Adipose tissue (tissue), 3 donors: Measurements from ENCODE around the gene RTL5. TPM values are rescaled to one million over a fixed set of nuclear protein-coding genes. Genes with fewer than 3 reads are reported as not detected.

Source experiments
- H3K27ac ChIP-seq: one replicate; pipeline ENCODE4 v1.5.1; 2013; ENCODE audit warnings: low read depth, low read length
- WGBS, 3 donors: extraction: QIAGEN DNeasy Blood & Tissue Kit; methylation state at CpG; one replicate each; pipeline ENCODE4 v1.1.7; 2013; 5-methylcytosine and 5-hydroxymethylcytosine counted together
- polyA plus RNA-seq, 3 donors: library from polyadenylated mRNA; stranded (reverse); fragments of 200-250 nt; gene quantifications; one replicate each; pipeline ENCODE4 v1.2.3, GENCODE V29; 2013
- donor health status: healthy with polysubstance abuse.
- donor health status: Bipolar disorder and iron deficiency.
- donor health status: healthy.

RTL5 gene
- polyA plus RNA-seq, 3 donors, result 1.1 to 6.9 (median 3.7) TPM

GRCh38 chrX:72114807-72115206 lies 16.9 kb downstream of the RTL5 start:
- no peak overlapping the region for H3K27ac ChIP-seq
- 61 to 82% (median 72%) methylated on average over 4 of the region's 4 CpGs for WGBS, 3 donors

GRCh38 chrX:72114306-72114705 lies 17.4 kb downstream of the RTL5 start:
- WGBS, 3 donors, result 44 to 73% (median 53%) methylated on average over 6 of the region's 6 CpGs
- no peak overlapping the region for H3K27ac ChIP-seq

- no peak overlapping the region for H3K27ac ChIP-seq
- 75 to 91% (median 81%) methylated on average over 6 of the region's 6 CpGs for WGBS, 3 donors
Observed at GRCh38 chrX:72113461-72113860, 18.3 kb downstream of the RTL5 start.

GRCh38 chrX:72110876-72111708 lies 20.6 kb downstream of the RTL5 start:
- 70 to 90% (median 80%) methylated on average over 9 to 11 of the region's 11 CpGs for WGBS, 3 donors
- H3K27ac ChIP-seq, result no peak overlapping the region

GRCh38 chrX:72110051-72110875 lies 21.5 kb downstream of the RTL5 start:
- 59 to 74% (median 61%) methylated on average over 11 to 13 of the region's 13 CpGs for WGBS, 3 donors
- no peak overlapping the region for H3K27ac ChIP-seq

GRCh38 chrX:72108666-72109065 lies 23.0 kb downstream of the RTL5 start:
- WGBS, 3 donors, result 86 to 98% (median 95%) methylated on average over 10 of the region's 10 CpGs
- no peak overlapping the region for H3K27ac ChIP-seq

- WGBS, 3 donors, result 77 to 84% (median 77%) methylated on average over 9 to 12 of the region's 12 CpGs
- no peak overlapping the region for H3K27ac ChIP-seq
Observed at GRCh38 chrX:72107841-72108595, 23.7 kb downstream of the RTL5 start.

GRCh38 chrX:72107320-72107719 lies 24.4 kb downstream of the RTL5 start:
- no peak overlapping the region for H3K27ac ChIP-seq
- 52 to 86% (median 62%) methylated on average over 6 of the region's 6 CpGs for whole genome bisulfite sequencing, 3 donors

GRCh38 chrX:72105436-72105835 lies 26.3 kb downstream of the RTL5 start:
- 61 to 93% (median 67%) methylated on average over 6 of the region's 6 CpGs for WGBS, 3 donors
- H3K27ac ChIP-seq, result no peak overlapping the region

GRCh38 chrX:72102760-72103159 lies 29.0 kb downstream of the RTL5 start:
- 11 to 70% (median 53%) methylated on average over 4 of the region's 4 CpGs for WGBS, 3 donors
- no peak overlapping the region for H3K27ac ChIP-seq

GRCh38 chrX:72102126-72102525 lies 29.6 kb downstream of the RTL5 start:
- WGBS, 3 donors, result 66 to 91% (median 73%) methylated on average over 2 of the region's 2 CpGs

GRCh38 chrX:72101597-72102037 lies 30.1 kb downstream of the RTL5 start:
- 39 to 82% (median 44%) methylated on average over 2 to 4 of the region's 4 CpGs for WGBS, 3 donors
- no peak overlapping the region for H3K27ac ChIP-seq

More at GRCh38 chrX:72102126-72102525, 29.6 kb downstream of the RTL5 start:
- H3K27ac ChIP-seq, result no peak overlapping the region

GRCh38 chrX:72100824-72101351 lies 30.8 kb downstream of the RTL5 start:
- no peak overlapping the region for H3K27ac ChIP-seq
- WGBS, 3 donors, result 49 to 64% (median 59%) methylated on average over 9 of the region's 9 CpGs

GRCh38 chrX:72100051-72100755 lies 31.5 kb downstream of the RTL5 start:
- 70 to 88% (median 72%) methylated on average over 13 of the region's 13 CpGs for WGBS, 3 donors
- H3K27ac ChIP-seq, result no peak overlapping the region

- no peak overlapping the region for H3K27ac ChIP-seq
Observed at GRCh38 chrX:72097098-72097497, 34.6 kb downstream of the RTL5 start.

GRCh38 chrX:72095370-72095769 lies 36.3 kb downstream of the RTL5 start:
- H3K27ac ChIP-seq, result no peak overlapping the region
- WGBS, 3 donors, result 55 to 69% (median 66%) methylated on average over 2 of the region's 2 CpGs

More at GRCh38 chrX:72097098-72097497, 34.6 kb downstream of the RTL5 start:
- WGBS, 3 donors, result 44 to 76% (median 60%) methylated on average over 3 of the region's 3 CpGs

- WGBS, 3 donors, result 21 to 58% (median 32%) methylated on average over 4 of the region's 4 CpGs
- no peak overlapping the region for H3K27ac ChIP-seq
Observed at GRCh38 chrX:72094894-72095293, 36.8 kb downstream of the RTL5 start.

GRCh38 chrX:72089254-72089653 lies 42.5 kb downstream of the RTL5 start:
- 63 to 69% (median 65%) methylated on average over 3 of the region's 3 CpGs for WGBS, 3 donors
- H3K27ac ChIP-seq, result no peak overlapping the region
